PFSK-1 (cell line): ENCODE measurements around the gene TLE4.

ENCODE experiments used
- FOXP2 ChIP-seq: optimal IDR thresholded peaks from 2 replicates; pipeline ENCODE3; 2011; ENCODE audit warnings: borderline replicate concordance, control low read depth, inconsistent platforms; ENCODE audit not compliant: insufficient read depth; ENCODE audit errors: extremely low read length, extremely low read depth
- POLR2AphosphoS5 ChIP-seq: IDR thresholded peaks from 2 replicates; pipeline ENCODE4 v1.6.1; 2012; ENCODE audit warnings: low read depth, mild to moderate bottlenecking, control low read depth, low read length, moderate library complexity
- REST ChIP-seq, 2 experiments: IDR thresholded peaks; 2 replicates each; pipeline versions ENCODE4 v1.6.1 to v1.8.0; 2011 to 2012; ENCODE audit warnings: low read depth in 2 of 2, low read length in 2 of 2, control low read depth in 1 of 2, inconsistent platforms in 1 of 2, mild to moderate bottlenecking in 1 of 2, moderate library complexity in 1 of 2; ENCODE audit not compliant: insufficient read depth in 1 of 2
- SIN3A ChIP-seq: IDR thresholded peaks from 2 replicates; pipeline ENCODE4 v1.6.1; 2012; ENCODE audit warnings: mild to moderate bottlenecking, low read length, moderate library complexity, borderline replicate concordance; ENCODE audit not compliant: insufficient read depth
- TAF1 ChIP-seq: IDR thresholded peaks from 2 replicates; pipeline ENCODE4 v1.6.1; 2012; ENCODE audit warnings: low read length, control low read depth, borderline replicate concordance; ENCODE audit not compliant: insufficient read depth

TLE4 gene

GRCh38 chr9:79681576-79681975, 109.8 kb downstream of the TLE4 start:
- TF ChIP-seq FOXP2 (no peak), REST (IDR thresholded peaks at IDR 0.05; ENCODE audit: insufficient read depth in 1 of 2, low read depth in 2 of 2, low read length in 2 of 2) (no peak), SIN3A (no peak), TAF1 (no peak), POLR2AphosphoS5 (no peak)

- TF ChIP-seq FOXP2: no peak
- TF ChIP-seq POLR2AphosphoS5: no peak
- TF ChIP-seq REST (IDR thresholded peaks at IDR 0.05; ENCODE audit: insufficient read depth in 1 of 2, low read depth in 2 of 2, low read length in 2 of 2): no peak
- TF ChIP-seq SIN3A: no peak
- no peak for TF ChIP-seq TAF1
Observed at GRCh38 chr9:79682076-79682736, 110.4 kb downstream of the TLE4 start.

- no peak for TF ChIP-seq FOXP2
- no peak for TF ChIP-seq SIN3A
- TF ChIP-seq TAF1: no peak
- no peak for TF ChIP-seq REST (IDR thresholded peaks at IDR 0.05; ENCODE audit: insufficient read depth in 1 of 2, low read depth in 2 of 2, low read length in 2 of 2)
- TF ChIP-seq POLR2AphosphoS5: no peak
Observed at GRCh38 chr9:79684059-79684458, 112.3 kb downstream of the TLE4 start.

- TF ChIP-seq TAF1: no peak
- no peak for TF ChIP-seq FOXP2
- TF ChIP-seq REST (IDR thresholded peaks at IDR 0.05; ENCODE audit: insufficient read depth in 1 of 2, low read depth in 2 of 2, low read length in 2 of 2): no peak
- no peak for TF ChIP-seq SIN3A
- TF ChIP-seq POLR2AphosphoS5: no peak
Observed at GRCh38 chr9:79684711-79685575, 113.2 kb downstream of the TLE4 start.

- no peak for TF ChIP-seq REST (IDR thresholded peaks at IDR 0.05; ENCODE audit: insufficient read depth in 1 of 2, low read depth in 2 of 2, low read length in 2 of 2)
Observed at GRCh38 chr9:79685577-79685976, 113.8 kb downstream of the TLE4 start.
